NCI-H2171 (cell line): Measurements from ENCODE around the gene ARID5B.

Experiments used
- DNase-seq: peaks from one replicate; lab custom pipeline; 2025; lab: John Stamatoyannopoulos, UW

The ARID5B gene

GRCh38 chr10:61888744-61889143, 12.8 kb upstream of the ARID5B start:
- DNase-seq = no peak

GRCh38 chr10:61890430-61890829, 11.1 kb upstream of the ARID5B start:
- DNase-seq = no peak

DNA sequence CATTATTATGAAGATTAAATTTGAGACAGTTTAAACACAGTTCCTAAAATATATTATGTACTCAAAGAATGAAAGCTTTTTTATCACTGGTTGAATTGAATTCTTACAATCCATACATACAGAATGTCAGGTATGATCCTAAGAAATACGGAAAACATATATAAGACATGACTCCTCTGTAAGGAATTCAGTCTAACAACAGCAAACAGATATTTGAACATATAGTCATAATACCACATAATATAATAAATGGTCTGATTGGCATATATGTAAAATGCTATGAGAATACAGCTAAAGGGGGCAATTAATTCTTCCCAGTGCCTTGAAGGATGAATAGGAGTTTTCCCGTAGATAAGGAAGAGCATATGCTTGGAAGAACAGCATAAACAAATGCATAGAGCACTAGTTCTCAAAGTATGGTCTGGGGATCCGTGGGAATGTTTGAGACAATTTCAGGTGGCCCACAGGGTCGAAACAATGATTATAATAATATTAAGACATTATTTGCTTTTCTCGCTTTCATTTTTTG, 10.6 kb upstream of the ARID5B start:
- no peak for DNase-seq

- DNase-seq = no peak
Observed at GRCh38 chr10:61891906-61892585, 9.5 kb upstream of the ARID5B start.

DNA sequence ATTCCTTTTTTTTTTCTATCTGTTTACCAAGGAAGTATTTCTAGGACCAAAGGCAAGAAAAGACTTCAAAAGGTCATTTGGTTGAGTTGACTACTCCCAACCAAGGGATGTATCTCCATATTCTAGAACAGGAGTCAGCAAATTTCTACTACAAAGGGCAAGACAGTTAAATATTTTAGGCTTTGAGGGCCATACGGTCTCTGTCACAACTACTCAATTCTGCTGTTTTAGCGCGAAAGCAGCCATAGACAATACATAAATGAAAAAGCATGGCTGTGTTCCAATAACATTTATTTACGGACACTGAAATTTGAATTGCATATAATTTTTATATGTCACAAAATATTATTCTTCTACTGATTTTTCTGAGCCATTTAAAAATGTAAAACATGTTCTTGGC, 8.5 kb upstream of the ARID5B start:
- DNase-seq = no peak

DNA sequence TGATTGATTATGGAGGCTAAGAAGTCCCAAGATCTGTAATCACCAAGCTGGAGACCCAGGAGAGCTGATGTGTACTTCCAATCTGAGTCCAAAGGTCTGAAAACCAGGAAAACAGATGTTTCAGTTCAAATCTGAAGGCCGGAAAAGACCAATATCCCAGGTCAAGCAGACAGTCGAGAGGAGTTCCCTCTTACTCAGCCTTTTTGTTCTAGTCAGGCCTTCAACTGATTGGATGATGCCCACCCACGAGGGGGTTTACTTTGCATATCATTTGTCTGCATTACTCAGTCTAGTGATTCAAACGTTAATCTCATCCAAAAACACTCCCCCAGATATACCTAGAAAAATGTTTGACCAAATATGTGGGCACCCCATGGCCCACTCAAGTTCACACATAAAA, 7.4 kb upstream of the ARID5B start:
- no peak for DNase-seq

GRCh38 chr10:61895898-61896600, 5.5 kb upstream of the ARID5B start:
- no peak for DNase-seq

DNA sequence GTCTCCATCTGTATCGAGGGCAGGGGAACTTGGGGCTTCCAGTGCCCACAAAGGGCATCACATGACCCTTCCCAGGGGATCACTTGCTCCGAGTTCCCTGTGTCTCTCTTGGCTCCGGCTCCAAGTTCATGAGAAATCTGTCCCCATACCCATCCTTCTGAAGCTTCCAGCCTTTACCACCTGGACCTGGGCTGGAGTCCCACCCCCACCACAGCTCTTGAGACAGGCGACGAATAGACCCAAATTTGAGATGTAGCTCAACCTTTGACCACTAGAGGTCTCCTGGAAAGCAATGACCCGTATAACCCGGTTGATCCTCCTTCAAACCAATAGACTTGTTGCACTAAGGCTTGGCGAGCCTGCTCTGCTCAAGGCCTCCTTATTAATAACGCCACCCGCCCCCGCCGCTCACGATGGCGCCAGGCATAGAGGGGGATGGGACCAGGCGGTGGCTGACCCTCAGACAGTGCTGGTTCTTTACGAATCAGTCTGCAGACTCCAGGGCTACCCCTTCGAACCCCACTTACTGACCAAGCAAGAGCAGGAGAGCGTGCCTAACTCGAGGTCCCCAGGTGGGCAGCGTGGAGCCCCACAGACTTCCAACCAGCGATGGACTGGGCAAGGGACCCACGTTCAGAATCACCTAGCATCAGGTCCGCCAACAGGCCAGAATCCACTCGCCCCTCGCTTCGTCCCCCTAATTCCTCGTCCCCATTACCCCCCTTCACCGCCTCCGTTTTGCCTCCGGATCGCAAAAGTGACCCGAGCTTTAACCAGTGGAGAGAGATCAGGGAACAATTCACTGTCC, 4.4 kb upstream of the ARID5B start:
- DNase-seq = no peak

- no peak for DNase-seq
Observed at GRCh38 chr10:61897671-61898434, 3.6 kb upstream of the ARID5B start.

GRCh38 chr10:61898435-61898778, 3.1 kb upstream of the ARID5B start:
- peak; percentile 60 for DNase-seq

DNA sequence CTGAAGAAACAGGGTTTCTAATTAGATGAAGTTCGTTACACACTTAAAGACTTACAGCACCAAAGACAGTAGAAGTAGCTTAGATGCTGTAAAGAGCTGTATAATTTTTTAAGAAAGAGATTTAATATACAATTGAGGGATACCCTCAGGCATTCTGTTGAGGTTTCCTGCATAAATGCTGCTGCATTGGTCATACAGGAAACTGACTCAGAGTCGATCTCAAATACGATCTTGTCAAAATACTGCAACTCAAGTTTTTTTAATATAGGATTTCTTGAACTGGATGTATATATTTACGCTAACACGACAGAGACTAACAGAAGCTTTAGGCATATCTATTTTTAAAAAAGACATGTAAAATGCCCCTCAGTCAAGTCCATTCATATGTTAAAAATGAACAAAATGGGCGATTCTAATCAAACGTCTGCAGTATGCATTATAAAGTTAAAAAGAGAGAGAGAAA, 2.4 kb upstream of the ARID5B start:
- no peak for DNase-seq

DNA sequence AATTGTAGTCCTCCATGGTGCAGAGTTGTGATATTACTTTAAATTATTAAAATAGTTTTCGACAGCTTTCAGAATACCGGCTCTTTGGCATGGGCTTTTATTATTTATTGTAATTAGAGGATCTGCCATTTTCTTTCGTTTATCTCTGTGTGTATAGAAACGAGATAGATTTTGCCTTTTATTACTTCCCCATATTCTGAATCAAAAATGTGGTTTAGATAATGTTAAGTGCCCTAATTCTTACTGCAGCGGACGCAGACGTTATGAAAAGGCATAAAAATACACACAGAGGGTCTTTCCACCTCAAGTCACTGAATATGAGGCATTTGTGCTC, 1.9 kb upstream of the ARID5B start:
- DNase-seq = no peak

- DNase-seq = peak; percentile 48
Observed at GRCh38 chr10:61899997-61900828, 1.3 kb upstream of the ARID5B start.

- no peak for DNase-seq
Observed at GRCh38 chr10:61901829-61902444, 438 bp downstream of the ARID5B start.

DNA sequence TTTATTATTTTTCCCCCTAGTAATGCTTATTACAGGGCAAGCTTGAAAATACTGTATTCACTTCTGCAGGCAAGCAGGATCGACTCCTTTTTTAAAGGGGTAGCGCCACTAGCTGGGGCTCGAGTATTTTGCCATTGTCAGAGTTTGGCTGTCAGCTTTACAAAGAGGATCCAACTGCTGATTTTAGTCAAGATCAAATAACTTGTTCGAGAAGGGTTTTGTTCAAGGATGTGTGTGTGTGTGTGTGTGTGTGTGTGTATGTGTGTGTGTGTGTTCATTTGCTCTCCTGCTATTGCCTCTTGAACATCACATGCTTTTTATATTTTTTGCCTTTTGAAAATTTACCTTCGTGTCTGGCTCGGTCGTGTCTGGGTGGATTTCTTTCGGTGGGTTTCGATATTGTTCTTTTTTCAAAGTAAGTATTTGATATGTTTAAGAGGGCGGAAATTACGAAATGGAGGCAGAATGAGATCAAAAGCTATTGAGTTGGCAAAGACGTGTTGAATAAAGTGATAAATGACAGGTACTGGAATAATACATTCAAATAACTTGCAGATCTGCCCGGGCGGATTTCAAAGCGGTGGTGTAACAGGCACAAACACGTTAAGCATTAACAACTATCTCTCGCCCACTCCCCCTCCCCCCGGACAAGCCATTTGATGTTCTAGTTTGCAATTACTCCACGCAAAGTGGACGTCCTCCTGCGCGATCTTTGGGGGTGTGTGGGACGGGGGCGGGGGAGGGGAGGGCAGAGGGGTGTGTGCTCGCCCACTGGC, 1.1 kb downstream of the ARID5B start:
- DNase-seq = no peak

GRCh38 chr10:61903221-61903927, 1.9 kb downstream of the ARID5B start:
- no peak for DNase-seq

DNA sequence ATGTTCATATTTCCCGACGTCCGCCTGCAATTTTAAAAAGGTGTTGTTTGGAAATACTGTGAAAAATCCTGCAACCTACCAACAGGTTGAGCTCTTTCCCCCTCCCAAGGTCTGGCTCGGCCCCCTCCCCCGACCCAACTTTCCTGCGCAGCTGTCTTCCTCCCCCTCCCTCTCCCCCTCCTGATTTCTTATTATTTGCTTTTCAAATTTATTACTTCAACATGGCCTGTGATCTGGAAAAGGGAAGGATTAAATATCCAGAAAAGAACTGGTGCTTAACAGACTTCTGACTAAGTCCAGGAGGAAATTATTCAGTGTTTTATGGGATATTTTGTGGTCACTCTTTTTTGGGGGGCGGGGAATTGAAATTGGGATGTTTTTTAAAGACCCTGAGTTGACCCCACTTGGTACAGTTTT, 2.4 kb downstream of the ARID5B start:
- DNase-seq = peak; percentile 33

DNA sequence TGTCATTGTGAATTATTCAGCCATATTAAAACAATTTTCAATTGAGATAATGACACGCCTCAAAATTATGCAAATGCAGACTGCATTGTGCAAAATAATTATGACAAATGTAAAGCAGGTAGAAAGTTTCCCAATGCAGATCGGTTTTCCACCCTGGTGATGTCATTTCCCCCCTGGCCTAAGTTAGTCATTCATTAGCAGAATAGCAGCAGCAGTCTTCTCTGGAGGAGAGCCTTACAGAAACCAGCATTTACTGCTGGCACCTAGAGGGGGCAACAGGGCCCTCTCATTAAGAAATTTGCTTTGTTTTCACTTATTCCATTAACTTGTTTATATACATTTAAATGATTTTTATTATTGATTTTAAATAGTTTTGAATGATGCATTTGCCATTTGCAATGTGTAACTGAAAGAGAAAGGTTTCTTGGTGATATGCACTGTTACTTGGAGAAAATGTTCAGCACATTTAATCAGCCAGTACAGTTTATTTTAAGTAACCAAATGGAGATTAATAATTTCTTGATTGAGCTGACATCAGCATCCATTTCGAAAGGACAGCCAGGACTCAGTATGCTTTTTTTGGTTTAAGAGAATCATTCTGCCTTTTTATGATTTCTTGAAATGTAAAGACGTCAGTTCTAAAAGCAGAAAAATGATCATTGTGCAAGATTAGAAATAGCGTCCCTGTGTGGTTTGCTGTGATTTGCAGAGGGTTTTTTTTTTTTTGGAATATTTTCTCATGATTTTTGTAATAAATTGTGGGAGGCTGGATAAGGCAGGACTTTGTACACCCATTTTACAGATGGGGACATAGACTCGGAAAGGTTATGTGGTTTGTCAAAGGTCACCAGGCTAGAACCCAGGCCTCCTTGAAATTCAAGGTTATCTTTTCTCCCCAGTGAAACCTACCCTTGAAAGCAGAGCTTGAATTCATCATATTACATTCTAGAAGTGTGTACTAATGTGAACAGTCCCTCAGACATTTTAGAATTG, 3.5 kb downstream of the ARID5B start:
- DNase-seq = no peak
